ENCODE results near the gene KRTAP13-3.

The KRTAP13-3 gene

GRCh38 chr21:30408782-30409494 lies 16.8 kb downstream of the KRTAP13-3 start:
- DNase-seq (no peak), ATAC-seq (replicated peaks) (no peak)
- Mint-ChIP-seq H3K4me3 (no peak overlapping the region), H3K27ac (no peak overlapping the region), H3K36me3 (ENCODE audit: insufficient read depth) (no peaks in the 10 kb centered on the region), H3K9me3 (peaks cover 5 to 14% of the 10 kb centered on the region in 2 donors), H3K4me1 (ENCODE audit: low read depth in 2 of 2) (no peaks in the 10 kb centered on the region), H3K27me3 (no peaks in the 10 kb centered on the region)

GRCh38 chr21:30395731-30396130 lies 30.0 kb downstream of the KRTAP13-3 start, which contains the start of gene KRTAP13-1:
Gene KRTAP13-1 (plus strand): TSS chr21:30396031. CDS start chr21:30396087, 56 bp downstream.
- Mint-ChIP-seq H3K27me3 (no peaks in the 10 kb centered on the region), H3K4me3 (no peak within 1 kb of the TSS), H3K4me1 (ENCODE audit: low read depth in 2 of 2) (no peaks in the 10 kb centered on the region), H3K9me3 (peaks cover 2 to 7% of the 10 kb centered on the region in 2 donors), H3K27ac (no peak within 1 kb of the TSS), H3K36me3 (ENCODE audit: insufficient read depth) (no peaks in the 10 kb centered on the region)
- ATAC-seq (replicated peaks), result no peak
- DNase-seq, result no peak

GRCh38 chr21:30391492-30392025 lies 34.2 kb downstream of the KRTAP13-3 start:
- ATAC-seq (replicated peaks) (no peak), DNase-seq (no peak)
- Mint-ChIP-seq H3K36me3 (ENCODE audit: insufficient read depth) (no peaks in the 10 kb centered on the region), H3K27ac (no peak overlapping the region), H3K4me1 (ENCODE audit: low read depth in 2 of 2) (no peaks in the 10 kb centered on the region), H3K27me3 (no peaks in the 10 kb centered on the region), H3K4me3 (no peak overlapping the region), H3K9me3 (peaks cover 10 to 11% of the 10 kb centered on the region in 2 donors)

GRCh38 chr21:30382201-30382600 lies 43.5 kb downstream of the KRTAP13-3 start:
- Mint-ChIP-seq H3K4me3 (no peak overlapping the region), H3K36me3 (ENCODE audit: insufficient read depth) (no peaks in the 10 kb centered on the region), H3K27ac (no peak overlapping the region), H3K27me3 (no peaks in the 10 kb centered on the region), H3K4me1 (ENCODE audit: low read depth in 2 of 2) (no peaks in the 10 kb centered on the region), H3K9me3 (peaks cover 7 to 8% of the 10 kb centered on the region in 2 donors)
- DNase-seq (no peak), ATAC-seq (replicated peaks) (no peak)

Measured in effector memory CD8-positive, alpha-beta T cell (primary cell).